Lung (tissue), 5 donors: Measurements from ENCODE around the gene NLGN1. TPM values are rescaled to one million over a fixed set of nuclear protein-coding genes. Genes with fewer than 3 reads are reported as not detected.

ENCODE experiments used
- polyA plus RNA-seq, 2 donors: library from polyadenylated mRNA; stranded (reverse); fragments of 200-250 nt; gene quantifications; one replicate each; pipeline ENCODE4 v1.2.1, GENCODE V29; 2013
- small RNA-seq: library from RNA; depleted of rRNA; stranded (forward); fragments of <200 nt; gene quantifications from one replicate; pipeline ENCODE3, GENCODE V24; 2014; ENCODE audit warnings: low replicate concordance
- total RNA-seq, 2 donors: library from RNA; depleted of rRNA in 1 of 2; stranded (reverse); fragments of >200 nt in 1 of 2; gene quantifications; one replicate each; pipeline ENCODE4 v1.2.1, GENCODE V29; 2014 to 2021
- donor health status: Bipolar disorder and iron deficiency.
- donor health status: healthy.
- donor health status: DM: yes; HTN: yes; CAD: no.

The NLGN1 gene
- total and polyA plus RNA-seq, 4 donors: 0.24 to 22.2 (median 1.9) TPM

Small RNA genes within 50 kb of the gene (small RNA-seq; reads per million reads assigned to genes)
- gene RN7SKP234: not detected
